GM12864 (cell line): ENCODE measurements around the gene CCDC83.

Experiments
- DNase-seq: peaks from one replicate; pipeline ENCODE4 v3.0.0-alpha.2; 2011; ENCODE audit warnings: low read depth
- H3K4me3 ChIP-seq: 2 replicates; pipeline ENCODE4 v1.5.1; 2011; ENCODE audit warnings: mild to moderate bottlenecking, low read depth, low read length, control low read depth
- CTCF ChIP-seq: IDR thresholded peaks from 2 replicates; pipeline ENCODE4 v1.5.1; 2011; ENCODE audit warnings: low read depth, mild to moderate bottlenecking, moderate library complexity, low read length, control low read depth, inconsistent platforms; ENCODE audit errors: missing control alignments

CCDC83 gene

GRCh38 chr11:85875505-85875904 is 20.3 kb downstream of the CCDC83 start:
- TF ChIP-seq CTCF = no peak
- DNase-seq = no peak
- H3K4me3 ChIP-seq = no peak overlapping the region

GRCh38 chr11:85884581-85885021 is 29.4 kb downstream of the CCDC83 start:
- DNase-seq = no peak
- TF ChIP-seq CTCF = no peak
- H3K4me3 ChIP-seq = no peak overlapping the region

GRCh38 chr11:85886089-85887056 is 31.2 kb downstream of the CCDC83 start:
- TF ChIP-seq CTCF = no peak
- no peak for DNase-seq
- H3K4me3 ChIP-seq = no peak overlapping the region

- no peak for TF ChIP-seq CTCF
- DNase-seq = no peak
- H3K4me3 ChIP-seq = no peak overlapping the region
These were observed 33.9 kb downstream of the CCDC83 start for GRCh38 chr11:85889108-85889507.

GRCh38 chr11:85889676-85890579 is 34.7 kb downstream of the CCDC83 start:
- DNase-seq = no peak
- no peak overlapping the region for H3K4me3 ChIP-seq
- no peak for TF ChIP-seq CTCF

GRCh38 chr11:85893395-85893794 is 38.2 kb downstream of the CCDC83 start:
- DNase-seq = no peak
- no peak for TF ChIP-seq CTCF
- H3K4me3 ChIP-seq = no peak overlapping the region
